K562 (cell line): ENCODE measurements around the gene ACTR8. TPM values are rescaled to one million over a fixed set of nuclear protein-coding genes. Genes with fewer than 3 reads are reported as not detected.

Source experiments
- ATAC-seq: fragments of 200-7000 bp; cut with Tn5 transposase; 3 replicates; pipeline ENCODE4 v1.9.1; 2020; ENCODE audit warnings: moderate library complexity
- BruUV-seq: library from RNA; stranded (reverse); fragments of 400-500 nt; replicated peaks from 2 replicates; lab custom pipeline; 2021; lab: Mats Ljungman, UMichigan
- CTCF ChIA-PET: fragments of 300-600 bp; formaldehyde crosslinking; extraction: SDS; loops from one replicate; lab custom pipeline; 2021; ENCODE audit warnings: low intra/inter-chr PET ratio; lab: Yijun Ruan, JAX
- POLR2A ChIA-PET: fragments of 300-600, 350-650 bp; sonication (Branson Sonifier 250); formaldehyde crosslinking; extraction: SDS; loops from one replicate; lab custom pipeline; 2021; ENCODE audit warnings: antibody characterized with exemption, inconsistent platforms; lab: Yijun Ruan, JAX
- DNase-seq, 4 experiments: peaks; one replicate each; pipeline versions ENCODE4 v3.0.0 to v3.0.0-alpha.2; 2011 to 2018; ENCODE audit warnings: low spot score in 3 of 4, mixed read lengths in 3 of 4; ENCODE audit errors: extremely low read depth in 1 of 4
- FAIRE-seq: peaks from 2 replicates; lab custom pipeline; 2011; peaks lifted over from hg19 to GRCh38; lab: Jason Lieb, UNC
- H2AFZ ChIP-seq: 2 replicates; pipeline ENCODE4 v1.6.0; 2011; ENCODE audit warnings: low read depth, low read length, control low read depth, inconsistent platforms
- H3K27ac ChIP-seq: fragments of 200-600 bp; 3 replicates; pipeline ENCODE4 v1.8.0; 2011; ENCODE audit warnings: low read depth, mild to moderate bottlenecking, control low read depth, inconsistent platforms, low read length, moderate library complexity, mixed read lengths; ENCODE audit errors: extremely low read depth
- H3K27me3 ChIP-seq, 2 experiments: fragments of 300-600 bp in 1 of 2; 2 replicates in 1 of 2; 3 replicates in 1 of 2; pipeline versions ENCODE4 v1.6.0 to v1.8.0; 2011; ENCODE audit warnings: inconsistent platforms in 2 of 2, low read length in 2 of 2, mild to moderate bottlenecking in 1 of 2, mixed read lengths in 1 of 2, moderate library complexity in 1 of 2; ENCODE audit not compliant: control insufficient read depth in 2 of 2, insufficient read depth in 2 of 2
- H3K36me3 ChIP-seq: fragments of 300-600 bp; 3 replicates; pipeline ENCODE4 v1.8.0; 2011; ENCODE audit warnings: mild to moderate bottlenecking, low read length, inconsistent platforms; ENCODE audit not compliant: control insufficient read depth, insufficient read depth
- H3K4me1 ChIP-seq, 2 experiments: fragments of 200-600 bp in 1 of 2; replicated peaks in 1 of 2; 2 replicates in 1 of 2; 3 replicates in 1 of 2; pipeline versions ENCODE4 v1.5.1 to v1.8.0; 2011; ENCODE audit warnings: inconsistent platforms in 2 of 2, low read length in 2 of 2, mild to moderate bottlenecking in 1 of 2, mixed read lengths in 1 of 2, moderate library complexity in 1 of 2; ENCODE audit not compliant: control insufficient read depth in 2 of 2, insufficient read depth in 2 of 2
- H3K4me2 ChIP-seq: 2 replicates; pipeline ENCODE4 v1.6.1; 2011; ENCODE audit warnings: low read length, control low read depth, inconsistent platforms, mixed read lengths; ENCODE audit not compliant: insufficient read depth
- H3K4me3 ChIP-seq: fragments of 200-600 bp; sonication (generic), shearing (Covaris generic); 2 replicates; pipeline ENCODE4 v1.5.1; 2016; ENCODE audit warnings: control low read depth, inconsistent platforms
- H3K79me2 ChIP-seq: fragments of 200-600 bp; 3 replicates; pipeline ENCODE4 v1.8.0; 2011; ENCODE audit warnings: low read length, inconsistent platforms; ENCODE audit not compliant: control insufficient read depth, insufficient read depth
- H3K9ac ChIP-seq, 2 experiments: 2 replicates each; pipeline versions ENCODE4 v1.6.0 to v1.6.1; 2011; ENCODE audit warnings: low read depth in 2 of 2, low read length in 2 of 2, control low read depth in 1 of 2, inconsistent platforms in 1 of 2, mild to moderate bottlenecking in 1 of 2, mixed read lengths in 1 of 2; ENCODE audit not compliant: insufficient read depth in 1 of 2
- H3K9me1 ChIP-seq: one replicate; pipeline ENCODE4 v1.6.0; 2011; ENCODE audit warnings: inconsistent platforms, mild to moderate bottlenecking, low read length, moderate library complexity; ENCODE audit not compliant: control insufficient read depth, insufficient read depth
- H3K9me3 ChIP-seq: replicated peaks from 2 replicates; pipeline ENCODE4 v1.5.1; 2011; ENCODE audit warnings: low read depth, low read length, inconsistent platforms; ENCODE audit not compliant: control insufficient read depth, insufficient read depth
- H4K20me1 ChIP-seq: replicated peaks from 2 replicates; pipeline ENCODE4 v1.6.1; 2011; ENCODE audit warnings: low read length, inconsistent platforms, mixed read lengths; ENCODE audit not compliant: control insufficient read depth, insufficient read depth
- BCOR ChIP-seq: fragments of 450-650 bp; IDR thresholded peaks from 2 replicates; pipeline ENCODE4 v1.6.1; 2016
- ILF3 ChIP-seq: fragments of 450-650 bp; IDR thresholded peaks from 2 replicates; pipeline ENCODE4 v1.6.1; 2018; ENCODE audit warnings: antibody characterized with exemption, mild to moderate bottlenecking, moderate library complexity, borderline replicate concordance
- MTF1 ChIP-seq: fragments of 250-450 bp; sonication (Bioruptor Pico); IDR thresholded peaks from 2 replicates; pipeline ENCODE4 v1.9.0; 2021; ENCODE audit warnings: moderate library complexity, mild to moderate bottlenecking, inconsistent platforms, borderline replicate concordance
- SAFB2 ChIP-seq: fragments of 200-400 bp; formaldehyde crosslinking; IDR thresholded peaks from 2 replicates; pipeline ENCODE4 v1.6.1; 2018; ENCODE audit warnings: borderline replicate concordance, low read length, low read depth, moderate library complexity; ENCODE audit not compliant: severe bottlenecking
- SRSF7 ChIP-seq: fragments of 200-400 bp; formaldehyde crosslinking; optimal IDR thresholded peaks from 2 replicates; pipeline ENCODE3; 2017; ENCODE audit warnings: mild to moderate bottlenecking, low read depth, low read length
- TBL1XR1 ChIP-seq, 2 experiments: IDR thresholded peaks; 2 replicates each; pipeline ENCODE4 v1.6.1; 2012; ENCODE audit warnings: improper control_type of control experiment in 2 of 2, low read length in 2 of 2, mild to moderate bottlenecking in 1 of 2
- TFAM ChIP-seq: fragments of 250-450 bp; sonication (Bioruptor Pico); conservative IDR thresholded peaks from 2 replicates; pipeline ENCODE4 v1.5.0; 2021; ENCODE audit warnings: mild to moderate bottlenecking, moderate library complexity
- ZBTB17 ChIP-seq: fragments of 450-650 bp; formaldehyde crosslinking; IDR thresholded peaks from 2 replicates; pipeline ENCODE4 v1.4.0; 2020; ENCODE audit warnings: mild to moderate bottlenecking
- ZNF274 ChIP-seq: IDR thresholded peaks from 2 replicates; pipeline ENCODE4 v1.6.1; 2011; ENCODE audit warnings: low read depth, mild to moderate bottlenecking, low read length, moderate library complexity, borderline replicate concordance
- ZNF316 ChIP-seq: fragments of 450-650 bp; IDR thresholded peaks from 2 replicates; pipeline ENCODE4 v1.6.1; 2016
- WGBS: fragments of 100-300 bp; shearing (Covaris generic); methylation state at CpG from one replicate; pipeline ENCODE4 v1.1.6; 2016; ENCODE audit warnings: low coverage, mixed read lengths; ENCODE audit not compliant: insufficient coverage; ENCODE audit errors: missing lambda C conversion rate; 5-methylcytosine and 5-hydroxymethylcytosine counted together
- in situ Hi-C: fragments of 300-500 bp; cut with MboI; formaldehyde crosslinking; loops from 4 replicates; pipeline ENCODE4 v1.15.0; 2018; ENCODE audit warnings: inconsistent platforms, mixed read lengths
- intact Hi-C: fragments of 100-400 bp; cut with micrococcal nuclease; formaldehyde crosslinking; loops from 2 replicates; pipeline ENCODE4 v1.14.2; 2022
- polyA plus RNA-seq, 8 experiments: library from polyadenylated mRNA; depleted of rRNA in 4 of 8; stranded (reverse) in 5 of 8; unstranded in 3 of 8; fragments of >200 nt; fragmentation: Nextera tagmentation in 2 of 8; fragmentation: Illumina TruSeq in 1 of 8; extraction: Ambion mirVana in 2 of 8; extraction: Trizol in 1 of 8; gene quantifications; 2 replicates each; pipeline versions ENCODE4 v1.2.1 to v1.2.3, GENCODE V29; 2011 to 2014; ENCODE audit warnings: inconsistent platforms in 1 of 8, missing spikeins in 1 of 8
- total RNA-seq, 7 experiments: library from RNA; depleted of rRNA in 6 of 7; stranded (reverse); fragments of >200 nt in 6 of 7; fragmentation: Illumina TruSeq in 2 of 7; extraction: Trizol in 2 of 7; gene quantifications; 2 replicates each; pipeline versions ENCODE4 v1.2.1 to v1.2.3, GENCODE V29; 2011 to 2021; ENCODE audit warnings: low replicate concordance in 1 of 7
- TF ChIP-seq, protein P1 (sequence below): fragments of 450-650 bp; IDR thresholded peaks from 2 replicates; pipeline ENCODE4 v1.6.1; 2016; ENCODE audit warnings: mild to moderate bottlenecking
- TF ChIP-seq, protein P2 (sequence below): IDR thresholded peaks from 3 replicates; pipeline ENCODE4 v1.6.1; 2011; ENCODE audit warnings: borderline replicate concordance, mild to moderate bottlenecking; ENCODE audit not compliant: insufficient read length, insufficient read depth

The ACTR8 gene
- total and polyA plus RNA-seq, 9 of the 15 experiments (the other 6 are each of a cell fraction or from before 2014, with no cell fraction given) = 4.8 to 24.2 (median 17.5) TPM

DNA sequence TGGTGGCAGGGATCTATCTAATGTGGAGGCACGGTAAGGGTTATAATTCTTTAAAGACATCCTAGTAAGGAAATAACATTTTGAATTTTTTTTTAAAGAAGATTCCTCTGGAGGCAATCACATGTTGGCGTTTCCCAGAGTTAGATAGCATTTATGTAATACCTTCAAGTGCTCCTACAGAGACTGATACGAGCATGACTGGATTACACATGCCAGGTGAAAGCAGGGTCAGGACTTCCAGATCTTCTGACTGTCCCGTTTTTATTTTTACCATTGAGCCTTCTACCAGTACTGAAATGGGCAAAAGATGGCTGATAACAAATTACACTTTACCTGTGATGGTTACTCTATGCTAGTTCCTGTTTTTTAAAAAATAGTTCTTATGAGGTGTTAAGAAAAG, 21.8 kb downstream of the ACTR8 start:
- BruUV-seq = no TSS peak
- 67% methylated on average over 4 of the region's 4 CpGs for WGBS
- TF ChIP-seq ZNF316 (no peak), BCOR (no peak), ZBTB17 (CRISPR knock-in tag) (no peak), TBL1XR1 (IDR thresholded peaks at IDR 0.05; ENCODE audit: low read length in 2 of 2) (no peak), SAFB2 (no peak), ZNF274 (no peak), TFAM (CRISPR knock-in tag) (no peak), SRSF7 (no peak), MTF1 (CRISPR knock-in tag) (no peak), ILF3 (no peak)
- TF ChIP-seq, protein P1, sequence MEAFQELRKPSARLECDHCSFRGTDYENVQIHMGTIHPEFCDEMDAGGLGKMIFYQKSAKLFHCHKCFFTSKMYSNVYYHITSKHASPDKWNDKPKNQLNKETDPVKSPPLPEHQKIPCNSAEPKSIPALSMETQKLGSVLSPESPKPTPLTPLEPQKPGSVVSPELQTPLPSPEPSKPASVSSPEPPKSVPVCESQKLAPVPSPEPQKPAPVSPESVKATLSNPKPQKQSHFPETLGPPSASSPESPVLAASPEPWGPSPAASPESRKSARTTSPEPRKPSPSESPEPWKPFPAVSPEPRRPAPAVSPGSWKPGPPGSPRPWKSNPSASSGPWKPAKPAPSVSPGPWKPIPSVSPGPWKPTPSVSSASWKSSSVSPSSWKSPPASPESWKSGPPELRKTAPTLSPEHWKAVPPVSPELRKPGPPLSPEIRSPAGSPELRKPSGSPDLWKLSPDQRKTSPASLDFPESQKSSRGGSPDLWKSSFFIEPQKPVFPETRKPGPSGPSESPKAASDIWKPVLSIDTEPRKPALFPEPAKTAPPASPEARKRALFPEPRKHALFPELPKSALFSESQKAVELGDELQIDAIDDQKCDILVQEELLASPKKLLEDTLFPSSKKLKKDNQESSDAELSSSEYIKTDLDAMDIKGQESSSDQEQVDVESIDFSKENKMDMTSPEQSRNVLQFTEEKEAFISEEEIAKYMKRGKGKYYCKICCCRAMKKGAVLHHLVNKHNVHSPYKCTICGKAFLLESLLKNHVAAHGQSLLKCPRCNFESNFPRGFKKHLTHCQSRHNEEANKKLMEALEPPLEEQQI = no peak
- TF ChIP-seq, protein P2, sequence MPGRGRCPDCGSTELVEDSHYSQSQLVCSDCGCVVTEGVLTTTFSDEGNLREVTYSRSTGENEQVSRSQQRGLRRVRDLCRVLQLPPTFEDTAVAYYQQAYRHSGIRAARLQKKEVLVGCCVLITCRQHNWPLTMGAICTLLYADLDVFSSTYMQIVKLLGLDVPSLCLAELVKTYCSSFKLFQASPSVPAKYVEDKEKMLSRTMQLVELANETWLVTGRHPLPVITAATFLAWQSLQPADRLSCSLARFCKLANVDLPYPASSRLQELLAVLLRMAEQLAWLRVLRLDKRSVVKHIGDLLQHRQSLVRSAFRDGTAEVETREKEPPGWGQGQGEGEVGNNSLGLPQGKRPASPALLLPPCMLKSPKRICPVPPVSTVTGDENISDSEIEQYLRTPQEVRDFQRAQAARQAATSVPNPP = no peak
- Histone ChIP-seq H3K9me3 (no peaks in the 10 kb centered on the region), H3K27ac (no peak overlapping the region), H3K4me3 (no peak overlapping the region), H3K9me1 (no peaks in the 10 kb centered on the region), H3K36me3 (peaks cover 15% of the 10 kb centered on the region; the same call in 1 of the 3 replicates), H3K79me2 (no peaks in the 10 kb centered on the region), H3K4me2 (no peak overlapping the region), H4K20me1 (no peaks in the 10 kb centered on the region), H3K9ac (no peak overlapping the region), H3K27me3 (peaks cover 0 to 8% of the 10 kb centered on the region in 2 experiments; a peak in 1 of 5 replicates), H2AFZ (no peak overlapping the region), H3K4me1 (no peaks in the 10 kb centered on the region)
- ChIA-PET POLR2A (interaction anchor here (0.8 kb wide), 1 partner anchor 14 kb away, joined by 4 read pairs; no protein-coding TSS in a partner anchor), CTCF (no interaction called here)
- ATAC-seq (no peak), FAIRE-seq (no peak), DNase-seq (no peak)
- in situ Hi-C loops (no loop called here), intact Hi-C loops (no loop called here)
